Measurements from ENCODE around the gene KDM4C.

- TF ChIP-seq CTCF (conservative IDR thresholded peaks at IDR 0.05; ENCODE audit: low read depth, low read length) (no peak), EZH2 (IDR thresholded peaks at IDR 0.05; ENCODE audit: borderline replicate concordance, low read depth, low read length, poor library complexity, severe bottlenecking) (no peak)
These were observed 19.6 kb downstream of the KDM4C start for GRCh38 chr9:6777213-6777902.
